Fibroblast of the aortic adventitia (primary cell): ENCODE results near the gene CFAP54. TPM values are rescaled to one million over a fixed set of nuclear protein-coding genes. Genes with fewer than 3 reads are reported as not detected.

Source experiments
- DNase-seq: peaks from one replicate; pipeline ENCODE4 v3.0.0-alpha.2; 2010; ENCODE audit warnings: low read depth
- H3K4me3 ChIP-seq: 2 replicates; pipeline ENCODE4 v1.5.1; 2011; ENCODE audit warnings: low read depth, mild to moderate bottlenecking, control low read depth, low read length, moderate library complexity
- total RNA-seq: library from RNA; depleted of rRNA; stranded (reverse); fragments of >200 nt; gene quantifications from 2 replicates; pipeline ENCODE4 v1.2.3, GENCODE V29; 2012; ENCODE audit warnings: low replicate concordance
- TF ChIP-seq, protein P1 (sequence below): IDR thresholded peaks from 2 replicates; pipeline ENCODE4 v1.5.1; 2011; ENCODE audit warnings: mild to moderate bottlenecking, low read length, control low read depth, inconsistent platforms; ENCODE audit not compliant: insufficient read depth

Gene CFAP54
- total RNA-seq, 1 donor = 3.0 TPM

DNA sequence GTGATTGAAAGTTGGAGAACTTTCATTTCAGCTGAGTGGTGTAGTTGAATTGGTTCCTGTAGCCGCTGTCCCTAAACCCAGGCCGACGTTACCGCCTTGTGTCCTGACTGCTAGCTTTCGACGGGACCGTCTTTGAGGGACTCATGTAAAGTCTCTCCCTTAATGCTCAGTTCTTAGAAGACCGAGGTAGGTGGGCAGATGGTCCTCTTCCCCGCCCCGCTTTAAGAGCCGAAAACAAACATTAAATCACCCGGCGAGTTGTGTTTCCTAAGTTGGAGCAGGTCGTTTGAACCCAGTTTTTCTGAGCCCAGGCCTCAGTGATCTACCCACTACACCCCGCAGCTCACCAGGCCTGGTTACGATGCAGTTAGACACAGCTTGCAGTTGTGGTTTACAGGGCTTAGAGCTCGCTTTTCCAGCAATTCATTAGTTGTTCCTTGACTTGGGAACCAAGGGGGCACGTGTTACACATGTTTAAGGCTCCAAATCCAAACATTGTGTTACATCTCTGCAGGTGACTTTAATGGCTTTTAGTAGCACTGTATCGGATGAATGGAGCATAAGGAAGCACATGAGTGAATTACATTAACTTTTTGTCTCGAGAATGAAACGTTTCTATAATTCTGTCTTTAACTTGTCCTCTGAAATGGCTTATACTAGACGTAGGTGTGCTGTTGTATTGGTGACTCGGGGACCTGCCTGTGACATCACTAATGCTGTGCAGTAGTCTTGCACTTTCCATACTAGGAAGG is 418.5 kb downstream of the CFAP54 start:
- peak; percentile 40 for DNase-seq
- H3K4me3 ChIP-seq = peak overlapping the region; percentile 91
- TF ChIP-seq, protein P1, sequence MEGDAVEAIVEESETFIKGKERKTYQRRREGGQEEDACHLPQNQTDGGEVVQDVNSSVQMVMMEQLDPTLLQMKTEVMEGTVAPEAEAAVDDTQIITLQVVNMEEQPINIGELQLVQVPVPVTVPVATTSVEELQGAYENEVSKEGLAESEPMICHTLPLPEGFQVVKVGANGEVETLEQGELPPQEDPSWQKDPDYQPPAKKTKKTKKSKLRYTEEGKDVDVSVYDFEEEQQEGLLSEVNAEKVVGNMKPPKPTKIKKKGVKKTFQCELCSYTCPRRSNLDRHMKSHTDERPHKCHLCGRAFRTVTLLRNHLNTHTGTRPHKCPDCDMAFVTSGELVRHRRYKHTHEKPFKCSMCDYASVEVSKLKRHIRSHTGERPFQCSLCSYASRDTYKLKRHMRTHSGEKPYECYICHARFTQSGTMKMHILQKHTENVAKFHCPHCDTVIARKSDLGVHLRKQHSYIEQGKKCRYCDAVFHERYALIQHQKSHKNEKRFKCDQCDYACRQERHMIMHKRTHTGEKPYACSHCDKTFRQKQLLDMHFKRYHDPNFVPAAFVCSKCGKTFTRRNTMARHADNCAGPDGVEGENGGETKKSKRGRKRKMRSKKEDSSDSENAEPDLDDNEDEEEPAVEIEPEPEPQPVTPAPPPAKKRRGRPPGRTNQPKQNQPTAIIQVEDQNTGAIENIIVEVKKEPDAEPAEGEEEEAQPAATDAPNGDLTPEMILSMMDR = no peak

GRCh38 chr12:96908423-96908675 is 419.0 kb downstream of the CFAP54 start:
- TF ChIP-seq, protein P1 = no peak
- no peak for DNase-seq
- H3K4me3 ChIP-seq = peak overlapping the region; percentile 91

GRCh38 chr12:96912261-96912660 is 422.9 kb downstream of the CFAP54 start:
- TF ChIP-seq, protein P1 = no peak
- no peak overlapping the region for H3K4me3 ChIP-seq
- no peak for DNase-seq

GRCh38 chr12:96912943-96913342 is 423.6 kb downstream of the CFAP54 start:
- TF ChIP-seq, protein P1 = no peak
- DNase-seq = no peak
- no peak overlapping the region for H3K4me3 ChIP-seq

DNA sequence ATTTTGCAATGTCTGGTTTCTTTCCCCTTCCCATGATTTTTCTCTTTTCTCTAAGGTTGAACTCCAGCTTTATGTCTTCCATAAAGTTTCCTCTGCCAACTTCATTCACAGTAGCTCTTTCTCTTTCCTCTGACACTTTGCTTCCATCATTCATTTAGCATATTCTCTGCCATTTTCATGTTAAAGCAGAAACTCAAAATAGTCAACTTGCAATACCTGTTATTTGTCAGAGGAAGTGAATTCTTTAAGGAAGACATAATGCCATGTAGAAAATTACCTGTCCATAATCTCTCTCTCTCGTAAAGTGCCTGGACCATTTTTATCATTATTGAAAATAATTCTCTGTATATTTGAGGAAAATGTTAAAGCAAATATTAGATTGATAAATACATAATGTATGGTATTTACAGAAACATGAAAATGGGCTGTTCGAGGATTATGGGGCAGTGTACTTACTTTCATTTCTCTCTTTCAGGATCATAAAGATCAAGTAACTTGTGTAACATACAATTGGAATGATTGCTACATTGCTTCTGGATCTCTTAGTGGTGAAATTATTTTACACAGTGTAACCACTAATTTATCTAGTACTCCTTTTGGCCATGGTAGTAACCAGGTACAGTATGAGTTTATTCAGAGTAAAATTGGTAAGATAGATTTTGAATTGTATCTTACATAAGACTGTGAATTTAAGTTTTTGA is 430.3 kb downstream of the CFAP54 start:
- no peak for DNase-seq
- TF ChIP-seq, protein P1 = no peak
- H3K4me3 ChIP-seq = no peak overlapping the region

Other genes with a start within 250 kb of the CFAP54 start
- 33.4 and 49.1 TPM in 2 replicates for gene CDK17, start 89.1 kb upstream of the CFAP54 start, total RNA-seq